Mucosa of rectum (tissue), 2 donors: ENCODE results near the gene AGPAT4.
"Not testable (repeated sequence)": the region's sequence is repeated elsewhere in the genome, so short reads cannot be mapped to it uniquely, and the experiment has no call there.

Experiments
- H3K27ac ChIP-seq, 2 donors: one replicate each; pipeline ENCODE4 v1.7.0; 2013; ENCODE audit warnings: inconsistent platforms in 2 of 2, low read depth in 2 of 2, low read length in 2 of 2
- H3K27me3 ChIP-seq, 2 donors: one replicate each; pipeline ENCODE4 v1.7.0; 2013; ENCODE audit warnings: low read length in 2 of 2; ENCODE audit not compliant: control insufficient read depth in 2 of 2, insufficient read depth in 2 of 2
- H3K36me3 ChIP-seq, 2 donors: one replicate each; pipeline ENCODE4 v1.7.0; 2013; ENCODE audit warnings: low read length in 2 of 2; ENCODE audit not compliant: control insufficient read depth in 2 of 2, insufficient read depth in 2 of 2
- H3K4me1 ChIP-seq, 2 donors: one replicate each; pipeline ENCODE4 v1.7.0; 2013; ENCODE audit warnings: low read length in 2 of 2, mild to moderate bottlenecking in 1 of 2; ENCODE audit not compliant: control insufficient read depth in 2 of 2, insufficient read depth in 2 of 2
- H3K4me3 ChIP-seq, 2 donors: one replicate each; pipeline ENCODE4 v1.7.0; 2013; ENCODE audit warnings: low read length in 2 of 2
- H3K9ac ChIP-seq, 2 donors: one replicate each; pipeline ENCODE4 v1.7.0; 2013; ENCODE audit warnings: low read length in 2 of 2, low read depth in 1 of 2, mild to moderate bottlenecking in 1 of 2
- H3K9me3 ChIP-seq, 2 donors: one replicate each; pipeline ENCODE4 v1.7.0; 2013; ENCODE audit warnings: low read length in 2 of 2; ENCODE audit not compliant: control insufficient read depth in 2 of 2
- donor health status: healthy.
- donor health status: Normal muscosa, but diverticular disease.

The AGPAT4 gene

DNA sequence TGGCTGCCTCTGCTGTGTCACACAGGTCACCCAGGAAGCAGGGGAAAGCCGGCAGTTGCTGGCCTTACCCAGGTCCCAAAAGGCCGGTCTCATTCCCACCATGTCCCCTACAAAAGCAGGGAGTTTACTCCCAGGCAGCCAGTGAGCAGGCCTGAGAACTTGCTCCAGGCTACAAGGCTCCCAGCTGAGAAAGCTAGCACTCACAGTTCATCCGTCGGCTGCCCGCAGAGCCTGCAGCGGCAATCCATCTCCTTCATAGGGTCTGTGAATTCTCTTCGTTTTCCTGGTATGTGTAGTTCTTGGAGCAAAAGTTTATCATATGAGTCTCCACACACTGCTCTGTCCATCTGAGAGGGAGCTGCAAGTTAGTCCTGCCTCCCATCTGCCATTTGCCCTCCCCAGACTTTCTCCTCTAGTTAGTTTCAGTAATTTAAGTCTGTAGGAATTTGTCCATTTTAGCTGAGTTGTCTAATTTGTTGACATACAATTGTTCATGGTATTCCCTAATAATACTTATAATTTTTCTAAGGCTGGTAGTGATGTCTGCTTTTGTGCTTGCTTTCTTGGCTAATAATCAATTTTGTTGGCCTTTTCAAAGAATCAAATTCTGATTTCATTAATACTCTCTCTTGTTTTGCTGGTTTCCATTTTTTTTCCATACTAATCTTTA is 146.7 kb downstream of the AGPAT4 start:
- Histone ChIP-seq H3K27me3 (no peaks in the 10 kb centered on the region), H3K4me1 (no peaks in the 10 kb centered on the region), H3K9ac (no peak overlapping the region), H3K4me3 (no peak overlapping the region), H3K9me3 (no peaks in the 10 kb centered on the region), H3K36me3 (peaks cover 3 to 13% of the 10 kb centered on the region in 2 donors), H3K27ac (no peak overlapping the region)

DNA sequence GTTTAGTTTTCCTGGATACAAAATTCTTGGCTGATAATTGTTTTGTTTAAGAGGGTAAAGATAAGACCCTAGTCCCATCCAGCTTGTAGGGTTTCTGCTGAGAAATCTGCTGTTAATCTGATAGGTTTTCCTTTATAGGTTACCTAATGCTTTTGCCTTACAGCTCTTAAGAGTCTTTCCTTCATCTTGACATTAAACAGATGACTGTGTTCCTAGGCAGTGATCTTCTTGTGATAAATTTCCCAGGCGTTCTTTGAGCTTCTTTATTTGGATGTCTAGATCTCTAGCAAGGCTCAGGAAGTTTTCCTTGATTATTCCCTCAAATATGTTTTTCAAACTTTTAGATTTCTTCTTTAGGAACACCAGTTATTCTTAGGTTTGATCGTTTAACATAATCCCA is 148.3 kb downstream of the AGPAT4 start:
- H3K9ac ChIP-seq: no peak overlapping the region
- no peak overlapping the region for H3K4me3 ChIP-seq
- H3K27me3 ChIP-seq: no peaks in the 10 kb centered on the region
- H3K36me3 ChIP-seq: peaks cover 3 to 13% of the 10 kb centered on the region in 2 donors
- H3K9me3 ChIP-seq: no peaks in the 10 kb centered on the region
- H3K4me1 ChIP-seq: no peaks in the 10 kb centered on the region
- no peak overlapping the region for H3K27ac ChIP-seq

DNA sequence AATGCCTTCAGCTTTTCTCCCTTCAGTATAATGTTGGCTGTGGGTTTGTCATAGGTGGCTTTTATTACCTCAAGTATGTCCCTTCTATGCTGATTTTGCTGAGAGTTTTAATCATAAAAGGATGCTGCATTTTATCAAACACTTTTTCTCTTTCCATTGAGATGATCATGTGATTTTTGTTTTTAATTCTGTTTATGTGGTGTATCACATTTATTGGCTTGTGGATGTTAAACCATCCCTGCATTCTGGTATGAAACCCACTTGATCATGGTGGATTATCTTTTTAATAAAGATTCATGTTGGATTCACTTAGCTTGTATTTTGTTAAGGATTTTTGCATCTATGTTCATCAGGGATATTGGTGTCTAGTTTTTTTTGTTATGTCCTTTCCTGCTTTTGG is 150.5 kb downstream of the AGPAT4 start:
- H3K9me3 ChIP-seq, H3K9ac ChIP-seq, H3K4me1 ChIP-seq, H3K27me3 ChIP-seq, H3K27ac ChIP-seq, H3K4me3 ChIP-seq: not testable (repeated sequence)
- H3K36me3 ChIP-seq: peaks cover 7 to 11% of the 10 kb centered on the region in 2 donors

DNA sequence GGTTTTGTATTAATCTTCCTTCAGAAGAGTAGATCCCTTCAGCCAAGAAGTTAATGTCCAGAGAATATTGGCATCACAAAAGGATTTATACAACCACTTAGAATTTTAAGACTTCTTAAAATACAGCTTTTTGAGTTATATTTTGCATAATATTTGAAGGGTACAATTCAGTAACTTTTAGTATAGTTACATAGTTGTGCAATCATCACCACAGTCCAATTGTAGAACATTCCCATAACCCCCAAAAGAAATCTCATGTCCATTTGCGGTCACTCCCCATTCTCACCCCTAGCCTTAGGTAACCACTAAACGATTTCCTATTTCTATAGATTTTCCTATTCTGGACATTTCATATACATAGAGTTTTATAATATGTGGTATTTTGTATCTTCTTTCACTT is 155.9 kb downstream of the AGPAT4 start:
- Histone ChIP-seq H3K27ac (no peak overlapping the region), H3K36me3 (peaks cover 18 to 43% of the 10 kb centered on the region in 2 donors), H3K9ac (no peak overlapping the region), H3K9me3 (peaks cover 0 to 4% of the 10 kb centered on the region in 2 donors), H3K4me1 (no peaks in the 10 kb centered on the region), H3K4me3 (no peak overlapping the region), H3K27me3 (no peaks in the 10 kb centered on the region)

DNA sequence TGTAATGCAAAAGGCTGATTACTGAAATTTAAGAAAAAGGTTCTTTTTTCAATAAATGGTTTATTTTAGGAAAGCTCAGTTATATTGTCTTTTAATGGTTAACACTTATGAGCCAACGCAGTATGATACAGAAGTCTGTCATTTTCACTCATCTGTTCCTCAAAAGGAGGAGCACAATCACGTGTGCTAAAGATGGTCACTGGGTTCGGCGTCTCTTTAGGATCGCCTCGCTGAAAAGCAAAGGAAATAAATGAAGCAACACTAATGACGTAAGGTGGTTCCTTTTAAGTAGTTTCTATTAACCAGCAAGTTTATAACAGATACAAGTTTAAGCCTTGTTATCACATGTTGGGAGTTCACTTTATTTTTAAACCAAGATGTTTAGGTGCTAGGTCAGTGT is 156.6 kb downstream of the AGPAT4 start:
- no peak overlapping the region for H3K27ac ChIP-seq
- no peaks in the 10 kb centered on the region for H3K4me1 ChIP-seq
- peaks cover 22 to 49% of the 10 kb centered on the region in 2 donors for H3K36me3 ChIP-seq
- no peaks in the 10 kb centered on the region for H3K27me3 ChIP-seq
- peaks cover 0 to 4% of the 10 kb centered on the region in 2 donors for H3K9me3 ChIP-seq
- H3K4me3 ChIP-seq: no peak overlapping the region
- no peak overlapping the region for H3K9ac ChIP-seq

DNA sequence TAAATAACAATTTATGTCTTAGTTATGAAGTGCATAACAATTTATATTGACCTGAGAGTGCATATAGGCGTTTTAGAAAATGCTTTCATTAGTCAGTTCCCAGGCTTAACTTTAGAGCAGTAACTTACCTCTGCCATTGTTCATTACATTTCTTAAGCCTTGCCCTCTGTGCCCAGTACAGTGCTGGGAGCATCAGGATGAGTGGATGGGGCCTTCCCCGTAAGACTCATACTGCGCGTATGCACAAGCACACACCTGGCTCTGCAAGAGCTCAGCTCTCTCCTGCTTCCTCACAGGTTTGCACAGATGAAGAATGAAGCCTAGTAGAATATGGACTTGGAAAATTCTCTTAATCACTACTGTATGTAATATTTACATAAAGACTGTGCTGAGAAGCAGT is 157.3 kb downstream of the AGPAT4 start:
- H3K27ac ChIP-seq: no peak overlapping the region
- H3K4me1 ChIP-seq: no peaks in the 10 kb centered on the region
- H3K36me3 ChIP-seq: peaks cover 29 to 57% of the 10 kb centered on the region in 2 donors
- no peak overlapping the region for H3K4me3 ChIP-seq
- no peak overlapping the region for H3K9ac ChIP-seq
- no peaks in the 10 kb centered on the region for H3K27me3 ChIP-seq
- H3K9me3 ChIP-seq: peaks cover 0 to 4% of the 10 kb centered on the region in 2 donors

DNA sequence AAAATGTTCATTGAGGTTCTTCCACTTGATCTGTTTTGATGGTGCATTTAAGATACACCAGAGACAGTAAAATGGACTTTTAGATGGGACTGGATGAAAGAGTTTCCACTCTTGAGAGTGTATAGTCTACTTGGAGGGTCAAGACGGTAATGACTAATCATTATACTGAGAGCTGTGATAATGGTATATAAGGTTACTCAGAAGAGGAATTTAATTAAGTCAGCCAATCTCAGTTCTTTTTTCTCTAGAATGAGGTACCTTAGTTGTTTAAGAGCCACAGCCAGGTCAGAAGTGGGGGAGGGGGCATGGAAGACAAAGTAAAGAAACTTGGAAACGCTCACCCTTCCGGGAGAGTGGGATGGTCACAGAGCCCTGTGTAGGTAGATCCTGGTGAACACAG is 158.4 kb downstream of the AGPAT4 start:
- peaks cover 40 to 67% of the 10 kb centered on the region in 2 donors for H3K36me3 ChIP-seq
- no peaks in the 10 kb centered on the region for H3K4me1 ChIP-seq

DNA sequence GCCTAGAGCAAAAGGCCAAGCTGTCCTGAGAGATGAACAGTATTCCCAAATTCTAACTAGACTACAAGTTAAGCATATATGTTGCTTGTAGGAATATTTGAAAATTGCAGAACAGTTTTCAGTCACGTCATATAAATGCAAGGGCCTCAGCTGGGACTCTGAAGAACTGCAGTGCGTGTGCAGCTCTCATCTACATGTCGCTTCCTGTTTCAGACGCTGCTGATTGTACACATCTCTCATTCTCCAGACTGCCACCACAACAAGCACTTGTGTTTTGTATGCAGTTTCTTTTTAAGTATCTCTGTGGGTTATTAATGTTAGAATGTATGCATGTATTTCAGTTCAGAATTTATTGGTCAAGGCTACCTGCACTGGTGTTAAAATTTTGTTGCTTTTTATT is 162.6 kb downstream of the AGPAT4 start:
- H3K36me3 ChIP-seq: peaks cover 78 to 83% of the 10 kb centered on the region in 2 donors
- H3K27ac ChIP-seq: no peak overlapping the region

More for the DNA sequence above, 158.4 kb downstream of the AGPAT4 start:
- Histone ChIP-seq H3K9ac (no peak overlapping the region), H3K27me3 (no peaks in the 10 kb centered on the region), H3K4me3 (no peak overlapping the region), H3K9me3 (peaks cover 0 to 4% of the 10 kb centered on the region in 2 donors), H3K27ac (no peak overlapping the region)

DNA sequence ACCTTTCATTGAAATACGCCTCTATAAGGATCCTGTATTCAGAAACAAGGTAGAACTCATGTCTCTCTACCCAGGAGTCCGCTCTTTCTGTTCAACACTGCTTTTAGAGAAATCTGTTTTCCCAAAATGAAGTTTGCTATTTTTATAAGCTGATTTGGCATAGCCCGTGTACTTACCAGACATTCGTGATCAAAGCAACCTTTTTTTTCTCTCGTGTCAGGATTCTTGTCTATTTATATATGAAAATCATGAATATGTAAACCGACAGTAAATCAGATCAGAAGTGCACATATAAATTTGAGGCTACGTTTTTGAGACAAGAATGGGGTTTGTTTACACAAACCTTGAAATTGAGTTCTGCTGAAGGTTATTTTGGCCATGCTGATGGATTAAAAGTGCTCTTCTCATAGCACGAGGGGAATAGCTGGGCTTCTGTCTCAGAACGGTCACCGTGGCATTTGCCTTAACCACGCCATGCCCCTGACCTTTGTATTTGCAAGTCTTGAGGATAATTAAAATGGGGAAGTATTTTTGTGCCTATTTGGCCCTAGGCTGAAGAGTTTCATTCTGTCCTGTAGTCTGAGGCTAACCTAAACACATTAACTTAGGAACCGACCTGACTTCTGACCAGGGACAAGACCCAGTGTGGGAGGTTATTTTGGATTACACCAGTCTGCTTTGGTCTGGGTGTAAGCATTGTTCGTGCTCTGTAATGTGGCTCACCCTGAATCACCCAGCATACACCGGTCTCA is 163.7 kb downstream of the AGPAT4 start:
- H3K36me3 ChIP-seq: peaks cover 80 to 83% of the 10 kb centered on the region in 2 donors
- H3K27ac ChIP-seq: no peak overlapping the region
- no peaks in the 10 kb centered on the region for H3K4me1 ChIP-seq
- no peak overlapping the region for H3K4me3 ChIP-seq
- no peak overlapping the region for H3K9ac ChIP-seq
- H3K9me3 ChIP-seq: no peaks in the 10 kb centered on the region
- no peaks in the 10 kb centered on the region for H3K27me3 ChIP-seq

More for the DNA sequence above, 162.6 kb downstream of the AGPAT4 start:
- Histone ChIP-seq H3K4me1 (no peaks in the 10 kb centered on the region), H3K9me3 (no peaks in the 10 kb centered on the region), H3K27me3 (no peaks in the 10 kb centered on the region), H3K9ac (no peak overlapping the region), H3K4me3 (no peak overlapping the region)

DNA sequence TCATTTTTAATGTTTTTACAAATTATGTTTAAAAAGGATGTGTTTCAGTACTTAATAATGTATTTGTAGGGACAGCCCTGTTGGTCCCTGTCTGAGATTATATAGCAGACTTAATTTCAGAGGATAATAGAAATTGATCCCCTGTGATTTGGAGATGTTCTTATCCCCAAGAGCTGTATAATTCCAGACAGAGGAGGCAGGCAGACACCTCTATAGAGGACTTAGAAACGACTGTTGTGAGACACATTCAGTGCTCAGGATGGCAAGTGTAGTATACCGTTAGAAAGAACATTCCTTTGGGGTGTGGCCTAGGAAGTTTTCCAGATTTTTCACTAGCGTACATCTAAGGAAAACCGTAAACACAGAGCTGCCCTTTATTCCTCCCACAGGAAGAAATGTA is 164.5 kb downstream of the AGPAT4 start:
- H3K4me1 ChIP-seq: no peaks in the 10 kb centered on the region
- H3K4me3 ChIP-seq: no peak overlapping the region
- no peak overlapping the region for H3K27ac ChIP-seq
- H3K27me3 ChIP-seq: no peaks in the 10 kb centered on the region
- no peak overlapping the region for H3K9ac ChIP-seq
- peaks cover 77% of the 10 kb centered on the region in 2 donors for H3K36me3 ChIP-seq
- no peaks in the 10 kb centered on the region for H3K9me3 ChIP-seq
